Measurements from ENCODE around the gene PHLPP2. TPM values are rescaled to one million over a fixed set of nuclear protein-coding genes. Genes with fewer than 3 reads are reported as not detected.

PHLPP2 gene
- total RNA-seq, 6 experiments from 2014 or later, result 2.3 to 9.8 (median 5.6) TPM

Small RNA genes lying within 50 kb of the gene (small RNA-seq; reads per million reads assigned to genes)
- gene RNU6-208P, result 0 reads per million in 2 experiments
- 0 reads per million in 2 experiments for gene SNORA70D
- 12,751 to 31,860 reads per million in 2 experiments for gene SNORD71

Other genes starting within 250 kb of the PHLPP2 start
- 1 to 10 TPM; 2.5 to 3.7 (median 2.6) TPM for gene ZNF19, start 235.4 kb downstream of the PHLPP2 start, total RNA-seq
- gene CHST4, start 198.3 kb downstream of the PHLPP2 start, total RNA-seq, result 1 to 10 TPM; 2.0 to 6.5 (median 3.1) TPM
- 1,000 to 10,000 TPM in 5 of 6 experiments, 100 to 1,000 TPM in 1; 109 to 3,026 (median 1,168) TPM for gene TAT, start 147.6 kb downstream of the PHLPP2 start, total RNA-seq
- gene MARVELD3, start 98.5 kb downstream of the PHLPP2 start, total RNA-seq, result 1 to 10 TPM; 4.4 to 9.2 (median 5.6) TPM
- gene AP1G1, start 84.1 kb upstream of the PHLPP2 start, total RNA-seq, result 10 to 100 TPM; 47.8 to 54.1 (median 52.5) TPM
- 10 to 100 TPM in 3 of 6 experiments, 1 to 10 TPM in 3; 9.2 to 11.9 (median 10.3) TPM for gene ATXN1L, start 121.3 kb upstream of the PHLPP2 start, total RNA-seq
- 1 to 10 TPM; 1.3 to 3.8 (median 1.7) TPM for gene ZNF821, start 159.5 kb upstream of the PHLPP2 start, total RNA-seq
- gene IST1, start 170.8 kb upstream of the PHLPP2 start, total RNA-seq, result 10 to 100 TPM; 44.7 to 73.4 (median 65.5) TPM